GM18511 (cell line): Measurements from ENCODE around the gene RUNX2.

Source experiments
- ATAC-seq: cut with Tn5 transposase; IDR thresholded peaks from one replicate; pipeline ENCODE4 v1.9.1; 2021; ENCODE audit warnings: mild to moderate bottlenecking, moderate library complexity; ENCODE audit not compliant: unreplicated experiment

The RUNX2 gene

DNA sequence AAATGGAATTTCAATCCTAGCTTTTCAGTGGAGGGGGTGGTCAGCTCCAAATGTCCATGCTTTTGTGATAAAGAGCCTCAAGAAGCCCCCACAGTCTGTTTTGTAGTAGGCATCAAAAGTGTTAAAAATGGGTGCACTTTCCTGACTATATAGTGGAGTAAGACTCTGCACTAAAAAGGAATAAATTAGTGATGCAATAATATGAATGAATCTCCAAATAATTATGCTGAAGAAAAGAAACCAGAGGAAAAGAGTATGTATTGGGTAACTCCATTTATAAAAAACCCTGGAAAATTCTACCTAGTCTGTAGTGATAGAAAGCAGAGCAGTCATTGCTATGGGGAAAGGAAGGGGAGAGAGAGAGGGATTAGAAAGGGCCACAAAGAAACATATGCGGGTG, 360.1 kb downstream of the RUNX2 start:
- ATAC-seq: no peak

GRCh38 chr6:45689926-45690615, 361.9 kb downstream of the RUNX2 start:
- ATAC-seq: no peak

GRCh38 chr6:45690846-45691245, 362.7 kb downstream of the RUNX2 start:
- ATAC-seq: no peak

DNA sequence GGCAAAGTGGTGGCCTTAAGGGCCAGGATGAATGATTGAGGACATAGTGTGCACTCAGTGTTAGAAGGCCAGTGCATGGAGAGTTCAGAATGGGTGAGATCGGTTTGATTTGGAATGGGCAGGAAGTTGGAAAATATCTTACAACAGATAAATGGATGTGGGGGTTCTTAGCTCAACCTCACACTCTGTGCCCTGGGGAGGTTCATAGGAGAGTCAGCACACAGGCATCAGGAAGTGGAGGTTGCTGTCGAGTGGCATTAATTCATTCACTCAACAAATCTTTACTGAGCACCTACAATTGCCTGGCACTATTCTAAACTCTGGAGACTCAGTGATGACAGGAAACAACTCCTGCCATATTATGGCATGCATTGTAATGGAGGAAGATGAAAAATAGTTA, 363.3 kb downstream of the RUNX2 start:
- no peak for ATAC-seq

DNA sequence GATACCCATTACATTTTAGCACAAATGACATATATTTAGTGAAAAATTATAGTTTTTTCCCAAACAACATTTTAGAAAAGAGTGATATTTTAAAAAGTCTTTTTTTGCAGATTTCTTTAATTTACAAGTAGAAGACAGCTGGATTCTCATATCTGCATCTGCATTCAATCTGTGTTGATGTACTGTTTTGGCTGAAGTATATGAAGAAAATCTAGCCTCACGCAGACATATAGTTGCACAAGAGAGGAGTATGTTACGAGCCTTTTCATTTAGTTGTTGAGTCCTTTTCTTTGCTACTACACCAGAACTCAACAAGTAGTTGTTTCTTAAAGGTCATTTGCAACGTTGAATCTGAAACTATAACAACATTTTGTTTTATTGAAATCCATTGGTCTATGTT, 363.9 kb downstream of the RUNX2 start:
- ATAC-seq: no peak

DNA sequence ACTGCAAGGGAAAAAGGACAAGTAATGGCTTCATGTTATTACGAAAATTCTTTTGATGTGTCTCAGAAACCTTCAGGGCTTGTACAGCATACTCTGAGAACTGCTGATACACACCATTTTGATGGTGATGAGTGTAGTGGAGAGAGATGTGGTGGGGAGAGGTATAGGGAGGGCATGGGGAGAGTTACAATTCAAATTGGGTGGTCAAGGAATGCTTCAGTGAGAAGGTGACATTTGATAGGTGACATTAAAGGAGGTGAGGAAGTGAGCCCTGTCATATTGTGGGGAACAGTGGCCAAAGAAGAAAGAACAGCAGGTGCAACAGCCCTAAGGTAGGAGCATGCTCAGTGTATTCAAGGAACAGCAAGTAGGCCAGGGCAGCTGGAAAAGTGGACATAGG, 368.6 kb downstream of the RUNX2 start:
- no peak for ATAC-seq

DNA sequence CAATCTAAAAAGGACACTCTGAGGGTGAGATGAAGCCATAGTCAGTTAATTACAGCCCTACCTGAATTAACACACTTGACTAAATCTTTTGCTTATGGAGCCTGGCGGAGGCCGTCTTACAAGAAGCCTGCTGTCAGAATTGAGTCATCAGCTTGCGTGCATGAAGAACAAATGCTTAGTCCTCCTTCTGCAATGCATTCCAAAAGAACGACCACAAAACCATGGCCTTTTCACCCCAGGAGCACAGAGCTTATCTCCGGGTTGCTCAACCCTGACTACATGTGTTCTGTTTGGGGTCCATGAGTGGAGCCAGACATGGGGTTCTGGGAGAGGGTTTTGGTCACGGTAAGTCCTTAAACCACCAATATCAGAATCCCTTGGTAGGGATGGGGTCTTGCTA, 369.5 kb downstream of the RUNX2 start:
- ATAC-seq: no peak

DNA sequence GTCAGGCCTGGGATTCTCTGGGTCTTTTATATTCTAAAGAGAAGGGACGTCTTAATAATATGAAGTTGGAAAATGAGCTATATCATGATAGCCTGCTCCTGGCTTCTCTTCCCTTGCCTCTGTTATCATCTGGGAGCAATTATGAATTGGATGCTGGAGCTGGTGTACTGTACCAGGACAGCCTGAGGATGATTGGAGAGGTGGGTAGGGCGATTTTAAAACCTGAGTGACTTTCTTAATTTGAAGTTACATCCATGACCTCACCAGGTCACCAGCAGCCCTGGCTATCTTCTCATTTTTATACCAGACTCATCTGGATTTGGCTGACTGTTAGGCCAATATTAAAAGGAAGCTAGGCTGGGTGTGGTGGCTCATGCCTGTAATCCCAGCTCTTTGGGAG, 369.9 kb downstream of the RUNX2 start:
- ATAC-seq: no peak

DNA sequence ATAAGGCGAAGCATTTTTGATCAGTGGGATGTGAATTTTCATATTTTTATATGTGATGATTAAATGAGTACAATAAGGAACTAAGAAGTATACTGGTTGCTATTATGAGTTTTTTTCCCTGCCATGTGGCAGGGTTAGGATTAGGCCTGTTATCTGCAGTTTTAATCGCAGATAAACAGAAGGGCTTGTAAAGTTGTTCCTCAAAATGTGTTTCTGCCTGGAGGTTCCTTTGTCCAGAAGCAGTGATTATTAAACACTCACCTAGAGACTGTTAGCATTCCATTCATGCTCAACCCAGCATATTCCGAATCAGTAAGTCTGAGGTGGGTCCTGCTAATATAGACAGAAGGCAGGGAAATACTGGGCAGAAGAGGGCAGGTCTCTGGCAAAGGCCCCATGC, 371.5 kb downstream of the RUNX2 start:
- ATAC-seq: no peak

DNA sequence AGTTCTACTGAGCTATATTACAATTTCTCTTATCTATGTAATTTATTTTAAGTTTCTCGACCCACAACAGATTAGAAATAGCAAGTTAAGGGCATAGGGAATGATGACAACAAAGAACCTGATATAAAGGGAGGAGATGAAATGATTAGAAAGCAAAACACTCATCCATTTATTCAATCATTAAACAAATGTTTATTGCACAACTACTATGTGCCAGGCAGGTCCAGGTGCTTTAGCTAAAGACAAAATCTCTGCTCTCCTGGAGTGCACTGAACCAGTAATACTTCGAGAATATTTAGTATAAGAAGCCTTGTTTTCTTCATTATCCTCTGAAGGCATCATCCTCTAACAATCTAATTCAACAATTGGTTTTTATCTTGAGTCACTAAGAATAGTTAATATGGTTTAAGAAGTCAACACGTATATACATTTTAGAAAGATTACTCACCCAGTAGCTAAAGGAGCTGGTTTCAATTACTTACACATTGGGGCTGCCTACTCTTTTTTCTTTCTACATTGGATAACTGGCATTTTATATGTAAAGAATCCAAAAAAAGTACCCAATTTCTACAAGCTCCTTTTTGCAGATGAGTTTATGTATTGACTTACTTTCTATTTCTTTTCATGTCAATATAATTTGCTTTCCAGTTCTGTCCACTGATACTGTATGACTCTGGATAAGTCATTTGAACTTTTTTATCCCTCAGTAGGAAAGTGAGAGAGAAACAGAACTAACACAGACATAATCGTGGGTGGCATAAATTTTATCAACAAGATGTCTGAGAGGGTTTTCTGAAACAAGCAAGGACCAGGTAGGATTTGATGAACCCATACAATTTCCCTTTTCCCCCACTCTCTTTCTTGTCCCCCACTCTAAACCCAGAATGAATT, 375.0 kb downstream of the RUNX2 start:
- no peak for ATAC-seq

DNA sequence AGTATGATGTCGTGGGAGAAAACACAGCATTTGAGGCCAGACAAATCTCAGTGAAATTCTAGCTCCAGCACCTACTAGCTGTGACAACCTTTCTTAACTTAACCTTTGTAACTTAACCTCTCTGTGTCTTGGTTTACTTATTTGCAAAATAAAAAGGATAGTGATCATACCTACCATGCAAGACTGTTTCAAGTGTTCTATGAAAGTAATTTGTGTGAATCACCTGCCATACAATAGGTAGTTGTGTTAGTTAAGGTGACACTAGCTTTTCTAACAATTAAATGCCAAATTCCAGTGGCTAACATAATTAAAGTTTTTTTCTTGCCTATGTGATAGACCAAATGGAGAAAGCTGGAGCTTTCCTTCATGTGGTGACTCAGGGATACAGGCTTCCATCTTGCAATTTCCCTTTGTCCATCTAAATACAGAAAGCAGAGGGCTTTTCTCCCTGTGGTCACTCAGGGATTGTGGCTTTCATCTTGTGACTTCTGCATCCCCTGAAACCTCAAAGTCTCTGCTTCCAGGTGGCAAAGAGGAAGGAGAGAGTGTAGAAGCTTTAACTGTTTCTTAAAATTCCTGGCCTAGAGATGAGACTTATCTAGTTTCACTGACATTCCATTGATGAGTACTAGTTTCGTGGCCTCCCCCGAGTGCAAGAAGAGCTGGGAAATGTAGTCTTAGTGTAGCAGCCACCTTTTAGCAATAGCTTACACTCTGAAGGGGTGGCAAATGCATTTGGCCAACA, 376.1 kb downstream of the RUNX2 start:
- no peak for ATAC-seq

DNA sequence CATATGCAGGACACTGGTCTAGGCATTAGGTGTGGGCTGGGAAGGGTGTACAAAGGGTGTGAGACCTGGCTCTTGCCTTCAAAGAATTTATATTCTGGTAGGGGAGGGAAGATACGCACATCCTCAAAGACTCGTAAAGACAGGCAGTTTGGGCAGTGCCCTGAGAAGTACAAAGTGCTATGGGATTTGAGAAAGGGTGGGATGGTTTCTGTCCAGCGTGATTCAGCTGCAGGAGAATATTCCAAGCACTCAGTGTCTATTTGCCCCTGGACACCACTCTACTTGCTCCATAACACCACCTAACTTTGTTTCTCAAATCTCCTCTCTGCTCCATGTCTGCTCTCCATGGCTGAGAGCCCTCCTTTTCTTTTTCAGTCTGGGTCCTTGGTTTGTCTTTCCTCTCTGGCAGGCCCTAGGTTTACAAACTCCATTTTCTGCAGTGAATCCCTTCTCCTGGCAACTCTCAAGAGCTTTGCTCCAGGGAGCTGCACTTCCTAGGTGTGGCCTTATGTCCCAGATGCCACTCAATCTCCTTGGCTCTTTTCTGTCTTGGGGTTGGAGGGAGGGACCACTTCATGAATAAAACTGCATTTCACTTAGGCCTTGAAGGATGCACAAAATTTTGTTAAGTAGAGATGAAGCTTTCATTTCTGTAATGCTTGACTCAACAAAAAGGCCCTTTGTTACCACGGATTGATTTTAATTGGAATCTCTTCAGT, 377.2 kb downstream of the RUNX2 start:
- no peak for ATAC-seq

DNA sequence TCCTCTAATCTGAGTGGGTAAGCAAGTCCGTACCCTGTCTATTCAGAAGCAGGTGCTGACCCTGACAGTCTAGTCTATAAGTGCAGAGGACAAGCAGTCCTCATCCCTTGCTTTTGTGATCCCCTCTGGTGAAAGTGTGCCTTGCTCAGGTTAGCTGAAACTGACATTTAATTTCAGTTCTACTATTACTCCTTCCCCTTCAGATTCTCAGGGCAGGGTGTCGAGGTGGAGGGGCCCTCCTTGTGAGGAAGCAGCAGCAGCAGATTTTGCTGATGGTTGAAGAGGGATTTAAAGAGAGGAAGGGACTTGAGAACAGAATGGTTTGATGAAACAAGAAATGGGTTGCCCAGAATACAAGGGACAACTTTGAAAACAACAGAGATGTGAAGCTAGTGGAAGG, 378.2 kb downstream of the RUNX2 start:
- no peak for ATAC-seq

GRCh38 chr6:45707176-45707575, 379.0 kb downstream of the RUNX2 start:
- no peak for ATAC-seq

GRCh38 chr6:45709781-45710220, 381.7 kb downstream of the RUNX2 start:
- ATAC-seq: peak; percentile 73

GRCh38 chr6:45710304-45710821, 382.2 kb downstream of the RUNX2 start:
- ATAC-seq: peak; percentile 73

- no peak for ATAC-seq
Measured at GRCh38 chr6:45712076-45712475, 383.9 kb downstream of the RUNX2 start.

DNA sequence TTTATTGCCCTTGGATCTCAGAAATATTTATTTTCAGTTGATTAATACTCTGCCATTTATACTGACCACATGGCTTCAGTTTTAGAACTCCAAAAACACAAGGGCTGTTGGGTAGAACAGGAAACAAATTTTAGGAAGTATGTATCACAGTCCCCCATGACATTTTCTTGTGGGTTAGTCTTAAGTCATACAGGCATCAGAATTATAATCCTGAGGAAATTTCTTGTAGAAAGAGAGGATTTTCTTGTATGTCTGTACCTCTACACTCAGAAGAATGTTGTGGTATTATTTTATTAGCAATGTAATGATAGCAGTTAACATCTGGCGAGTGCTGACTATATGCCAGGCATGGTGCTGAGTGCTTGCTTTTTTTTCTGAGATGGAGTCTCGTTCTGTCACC, 384.7 kb downstream of the RUNX2 start:
- ATAC-seq: no peak
